NCI-H1048 (cell line): ENCODE measurements around the gene NDUFAF8.
"Not testable (repeated sequence)": the region's sequence is repeated elsewhere in the genome, so short reads cannot be mapped to it uniquely, and the experiment has no call there.

ENCODE experiments used
- DNase-seq: peaks from one replicate; lab custom pipeline; 2025; lab: John Stamatoyannopoulos, UW

Gene NDUFAF8

GRCh38 chr17:81223762-81224130 is 15.4 kb upstream of the NDUFAF8 start:
- DNase-seq, result no peak

GRCh38 chr17:81227630-81228029 is 11.5 kb upstream of the NDUFAF8 start:
- not testable (repeated sequence) for DNase-seq

GRCh38 chr17:81228420-81228819 is 10.7 kb upstream of the NDUFAF8 start:
- no peak for DNase-seq

DNA sequence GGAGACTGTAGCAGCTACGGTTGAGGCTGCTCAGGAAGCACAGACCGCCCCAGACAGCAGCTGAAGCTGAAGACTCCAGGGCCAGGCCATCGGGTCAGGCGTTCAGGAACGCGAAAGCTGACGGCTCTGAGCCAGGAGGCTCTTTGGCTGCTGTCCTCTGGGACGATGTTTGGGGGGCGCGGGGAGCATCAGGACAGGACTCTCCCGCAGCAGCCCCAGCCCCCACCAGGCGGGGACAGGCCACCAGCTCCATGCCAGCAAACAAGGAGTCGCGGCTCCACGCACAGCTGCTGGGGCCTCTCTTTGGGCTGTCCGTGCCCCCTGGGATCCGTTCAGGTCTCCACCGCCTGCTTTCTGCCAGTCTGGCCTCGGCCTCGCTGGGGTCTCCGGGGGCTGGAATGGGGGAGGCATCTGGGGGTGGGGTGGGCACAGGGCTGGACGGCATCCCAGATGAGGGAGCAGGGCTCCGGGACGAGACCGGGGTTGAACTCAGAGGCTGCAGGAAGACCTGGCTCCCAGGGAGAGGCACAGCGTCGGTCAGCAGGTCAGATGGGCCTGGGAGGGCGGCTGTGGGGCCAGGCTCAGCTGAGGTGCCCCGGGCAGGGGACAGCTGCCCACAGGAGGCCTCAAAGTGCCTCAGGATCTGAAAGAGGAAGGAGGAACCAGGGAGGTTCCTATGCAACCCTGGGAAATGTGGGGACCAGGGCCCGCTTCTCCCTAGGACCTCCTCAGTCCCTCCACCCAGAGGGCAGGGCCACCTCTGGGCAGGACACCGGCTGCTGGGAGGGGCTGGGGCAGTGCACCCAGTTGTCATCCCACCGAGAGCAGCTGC is 10.1 kb upstream of the NDUFAF8 start:
- DNase-seq, result no peak

- DNase-seq, result no peak
These were observed 9.5 kb upstream of the NDUFAF8 start for GRCh38 chr17:81229666-81229920.

GRCh38 chr17:81230043-81230820 is 8.9 kb upstream of the NDUFAF8 start:
- no peak for DNase-seq

- DNase-seq, result no peak
These were observed 7.9 kb upstream of the NDUFAF8 start for GRCh38 chr17:81231121-81231645.

DNA sequence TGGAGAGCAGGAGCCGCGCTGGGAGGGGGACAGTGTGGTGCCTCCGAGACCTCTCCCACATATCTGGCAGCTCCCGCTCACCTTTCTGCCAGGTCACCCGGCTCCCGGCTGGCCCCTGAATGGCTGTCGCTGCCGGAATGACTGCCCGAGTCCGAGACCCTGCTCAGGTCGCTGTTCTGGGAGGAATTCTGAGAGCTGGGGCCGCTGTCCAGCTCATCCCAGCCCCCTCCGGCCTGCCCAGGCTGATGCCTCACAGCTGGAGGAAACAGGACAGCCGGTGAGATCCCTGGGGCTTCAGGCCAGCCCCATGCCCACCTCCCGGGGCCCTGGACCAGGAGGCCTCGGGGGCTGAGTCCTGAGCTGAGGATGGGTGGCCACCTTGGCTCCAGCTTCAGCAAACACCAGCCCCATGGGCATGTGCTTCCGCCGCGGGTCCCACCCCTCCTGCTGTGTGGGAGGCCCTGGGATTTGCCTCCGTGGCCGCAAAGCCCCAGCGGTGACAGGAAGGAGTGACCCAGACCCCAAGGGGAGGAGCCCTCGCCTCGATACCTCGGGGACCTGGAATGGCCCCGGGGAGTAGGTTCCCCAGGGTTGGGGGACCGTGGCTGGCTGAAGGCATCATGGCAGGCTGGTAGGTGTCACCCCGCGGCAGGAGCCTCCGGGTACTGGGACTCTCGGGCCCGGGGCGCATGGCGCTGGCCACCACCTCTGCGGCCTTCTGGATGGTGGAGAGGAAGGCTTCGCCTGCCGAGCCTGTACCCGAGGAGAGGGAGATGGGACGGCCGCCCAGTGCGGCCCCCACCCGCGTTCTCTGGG is 7.1 kb upstream of the NDUFAF8 start:
- no peak for DNase-seq

DNA sequence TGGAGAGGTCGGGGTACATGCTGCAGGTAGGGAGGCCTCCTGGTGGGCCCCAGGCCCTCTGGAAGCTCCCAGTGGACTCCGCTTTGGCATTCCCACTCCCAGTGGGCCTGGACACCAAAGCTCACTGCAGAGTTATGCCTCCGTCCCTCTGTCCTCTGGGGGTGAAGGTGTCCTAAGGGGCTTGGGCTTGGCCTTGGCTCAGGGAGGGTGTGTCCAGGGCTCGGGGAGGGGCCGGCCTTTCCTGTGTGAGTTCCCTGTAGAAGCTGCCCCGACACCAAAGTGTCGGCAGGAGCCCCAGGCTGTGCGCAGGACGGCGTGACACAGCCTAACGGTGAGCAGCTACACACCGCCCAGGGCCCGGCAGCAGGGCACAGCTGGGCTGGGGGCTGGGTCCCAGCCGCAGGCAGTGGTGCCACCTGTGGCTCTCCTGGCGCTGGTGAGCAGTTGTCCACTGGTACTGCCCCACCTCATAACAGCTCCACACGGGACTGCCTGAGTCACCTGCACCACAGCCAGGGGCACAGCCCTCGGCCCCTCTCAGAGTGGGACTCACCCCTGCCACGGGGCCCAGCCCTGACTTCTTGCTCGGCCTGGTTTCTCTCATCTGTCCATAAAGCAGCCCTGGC is 6.4 kb upstream of the NDUFAF8 start:
- no peak for DNase-seq

DNA sequence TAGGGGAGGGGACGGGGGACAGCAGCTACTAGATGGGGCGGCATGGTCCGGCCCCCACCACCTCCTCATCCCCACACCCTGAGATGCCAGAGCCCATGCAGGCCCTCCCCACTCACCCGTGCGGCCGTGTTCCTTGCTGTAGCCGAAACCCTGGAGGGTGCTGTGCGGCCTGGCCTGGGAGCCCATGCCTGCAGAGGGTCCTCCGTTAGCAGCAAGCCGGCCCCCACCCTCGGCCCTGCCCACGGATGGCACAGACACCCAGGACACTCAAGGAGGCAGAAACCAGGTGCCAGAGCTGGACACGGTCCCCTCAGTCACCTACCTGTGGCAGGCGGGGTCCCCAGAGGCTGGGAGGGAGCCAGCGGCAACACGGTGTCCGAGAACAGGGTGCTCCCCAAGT is 5.8 kb upstream of the NDUFAF8 start:
- DNase-seq, result no peak

- DNase-seq, result no peak
These were observed 5.2 kb upstream of the NDUFAF8 start for GRCh38 chr17:81233811-81234505.

- no peak for DNase-seq
These were observed 4.6 kb upstream of the NDUFAF8 start for GRCh38 chr17:81234506-81234855.

DNA sequence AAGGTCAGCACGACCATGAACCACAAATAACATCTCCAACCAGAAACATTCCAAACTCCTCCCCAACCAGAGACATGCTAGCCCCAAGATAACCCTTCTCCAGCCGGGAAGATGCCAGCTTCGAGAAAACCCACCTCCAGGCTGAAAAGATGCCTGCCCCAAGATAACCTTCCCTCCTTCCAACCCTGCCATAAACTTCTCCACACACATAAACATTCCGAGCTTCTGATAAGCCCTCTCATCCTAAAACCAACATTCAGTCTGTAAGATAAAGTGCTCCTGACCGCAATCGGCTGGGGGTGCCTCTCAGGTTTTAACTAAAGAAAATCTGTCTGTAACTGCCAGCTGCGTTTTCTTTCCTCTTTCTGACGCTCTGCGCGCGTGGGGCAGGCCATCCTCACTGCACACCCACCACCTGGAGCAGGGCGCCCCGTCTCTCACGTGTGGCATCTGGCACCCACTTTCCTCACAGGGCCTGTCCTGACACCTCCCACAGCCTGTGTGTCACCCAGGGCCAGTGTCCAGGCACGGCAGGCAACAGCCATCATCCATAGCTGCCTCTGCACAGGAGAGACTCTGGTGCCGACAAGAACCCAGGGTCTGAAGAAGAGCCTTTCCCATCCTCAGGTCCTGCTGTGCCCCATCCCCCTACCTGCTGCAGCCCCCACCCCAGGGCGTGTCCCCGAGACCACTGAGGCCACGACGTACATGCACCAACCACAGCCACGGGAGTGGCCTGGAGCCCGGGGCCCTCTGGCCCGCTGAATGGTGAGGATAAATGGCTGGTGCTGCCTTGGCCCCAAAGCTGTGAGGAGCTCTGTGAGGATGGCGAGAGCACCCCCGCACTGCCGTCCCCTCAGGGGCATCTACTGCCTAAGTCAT is 3.9 kb upstream of the NDUFAF8 start:
- no peak for DNase-seq

GRCh38 chr17:81235822-81236740 is 3.0 kb upstream of the NDUFAF8 start:
- DNase-seq, result no peak

DNA sequence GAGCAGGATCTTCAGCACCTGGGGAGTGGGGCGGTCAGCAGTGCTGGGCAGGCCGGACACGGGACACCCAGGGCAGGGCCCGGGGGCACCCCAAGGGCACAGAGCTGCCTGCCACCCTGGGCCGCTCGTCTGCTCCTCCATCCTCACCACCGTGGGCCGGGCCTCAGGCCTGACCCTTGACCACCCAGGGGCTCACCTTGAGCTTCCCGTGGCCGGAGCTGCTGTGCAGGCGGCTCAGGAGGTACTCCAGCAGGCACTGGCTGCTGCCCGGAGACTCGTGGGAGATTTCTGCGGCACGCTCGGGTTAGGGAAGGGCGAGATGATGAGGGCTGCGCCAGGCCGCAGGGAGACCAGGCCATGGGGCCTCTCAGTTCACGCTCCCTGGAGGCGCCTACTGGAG is 2.3 kb upstream of the NDUFAF8 start:
- DNase-seq, result no peak

DNA sequence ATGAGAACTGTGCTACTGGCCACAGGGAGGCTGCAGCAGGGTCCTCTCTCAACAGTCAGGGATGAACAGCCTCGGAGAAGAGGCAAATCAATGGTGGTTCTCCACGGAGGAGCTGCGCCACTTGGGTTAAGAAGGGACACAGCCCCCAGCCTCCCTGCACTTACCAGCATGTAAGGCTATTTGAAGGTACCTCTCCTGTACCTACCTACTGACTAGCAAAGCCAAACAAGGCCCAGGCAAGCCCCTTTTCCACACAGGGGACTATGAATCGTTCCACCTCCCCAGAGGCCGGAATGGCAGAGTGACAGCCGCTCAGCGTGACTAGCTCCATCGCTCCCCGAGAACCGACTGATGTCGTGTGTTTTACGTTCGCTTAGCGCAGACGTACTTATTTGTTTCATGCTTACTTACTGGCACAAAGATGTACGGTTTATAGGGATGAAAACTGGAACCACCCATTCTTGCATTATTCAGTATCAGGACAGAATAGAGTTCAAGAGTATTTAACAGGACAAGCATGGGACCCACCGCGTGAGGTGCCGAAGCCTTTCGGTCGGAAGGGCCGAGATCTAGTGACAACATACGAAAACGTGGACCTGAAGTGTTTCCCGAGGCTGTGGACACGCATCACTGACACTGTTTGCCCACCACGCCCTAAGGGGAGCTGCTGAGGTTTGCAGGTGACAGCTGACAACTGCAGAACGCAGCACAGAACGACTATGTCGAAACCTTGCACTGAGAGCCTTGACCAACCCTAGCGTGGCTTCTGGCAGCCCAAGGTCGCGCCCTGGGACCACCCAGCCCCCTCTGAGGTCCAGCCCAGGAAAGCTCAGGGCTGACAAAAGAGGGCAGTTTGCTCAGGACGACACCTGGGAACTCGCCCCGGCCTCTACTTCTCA is 1.3 kb upstream of the NDUFAF8 start:
- no peak for DNase-seq

- no peak for DNase-seq
These were observed 666 bp upstream of the NDUFAF8 start for GRCh38 chr17:81238490-81238814.

DNA sequence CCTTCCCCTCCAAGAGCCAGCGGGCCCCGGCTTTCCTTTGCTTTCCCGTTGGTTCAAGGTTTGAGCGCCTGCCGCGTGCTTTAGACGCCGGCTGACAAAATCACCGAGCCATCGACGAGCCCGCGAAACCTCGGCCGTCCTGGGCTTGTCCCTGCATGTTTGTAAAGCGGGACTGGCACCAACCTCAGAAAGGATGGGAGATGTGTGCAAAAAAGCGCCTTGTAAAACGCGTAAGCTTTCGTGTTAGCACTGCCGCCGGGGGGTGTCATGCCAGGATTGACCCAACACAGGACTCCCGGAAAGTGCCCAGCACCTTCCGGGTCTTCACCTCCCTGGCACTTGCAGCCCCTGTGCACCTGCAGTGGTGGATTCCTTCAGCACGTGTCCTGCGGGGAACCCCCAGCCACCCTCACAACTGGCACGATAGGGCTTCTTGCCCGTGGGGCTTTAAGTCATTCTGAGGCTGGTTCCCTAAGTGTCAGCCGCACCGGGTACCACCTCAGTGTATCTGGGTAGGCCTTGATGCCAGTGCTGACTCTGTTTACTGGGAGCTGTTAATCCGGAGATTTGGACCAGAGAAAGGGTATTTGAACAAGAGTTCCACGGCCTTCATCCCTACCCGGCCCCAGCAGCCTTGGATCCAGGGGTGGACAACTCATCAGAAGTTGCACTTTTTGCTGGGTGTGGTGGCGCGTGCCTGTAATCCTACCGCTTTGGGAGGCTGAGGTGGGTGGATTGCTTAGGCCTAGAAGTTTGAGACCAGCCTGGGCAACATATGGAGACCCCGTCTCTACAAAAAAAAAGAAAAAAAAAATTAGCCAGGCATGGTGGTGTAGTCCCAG is 817 bp downstream of the NDUFAF8 start:
- no peak for DNase-seq
